DMS79 treated with DMSO at 0.1 percent for 48 hours (cell line): ENCODE data around the gene CHAF1A.

Source experiments
- DNase-seq: peaks from one replicate; lab custom pipeline; 2025; lab: John Stamatoyannopoulos, UW

Gene CHAF1A, protein sequence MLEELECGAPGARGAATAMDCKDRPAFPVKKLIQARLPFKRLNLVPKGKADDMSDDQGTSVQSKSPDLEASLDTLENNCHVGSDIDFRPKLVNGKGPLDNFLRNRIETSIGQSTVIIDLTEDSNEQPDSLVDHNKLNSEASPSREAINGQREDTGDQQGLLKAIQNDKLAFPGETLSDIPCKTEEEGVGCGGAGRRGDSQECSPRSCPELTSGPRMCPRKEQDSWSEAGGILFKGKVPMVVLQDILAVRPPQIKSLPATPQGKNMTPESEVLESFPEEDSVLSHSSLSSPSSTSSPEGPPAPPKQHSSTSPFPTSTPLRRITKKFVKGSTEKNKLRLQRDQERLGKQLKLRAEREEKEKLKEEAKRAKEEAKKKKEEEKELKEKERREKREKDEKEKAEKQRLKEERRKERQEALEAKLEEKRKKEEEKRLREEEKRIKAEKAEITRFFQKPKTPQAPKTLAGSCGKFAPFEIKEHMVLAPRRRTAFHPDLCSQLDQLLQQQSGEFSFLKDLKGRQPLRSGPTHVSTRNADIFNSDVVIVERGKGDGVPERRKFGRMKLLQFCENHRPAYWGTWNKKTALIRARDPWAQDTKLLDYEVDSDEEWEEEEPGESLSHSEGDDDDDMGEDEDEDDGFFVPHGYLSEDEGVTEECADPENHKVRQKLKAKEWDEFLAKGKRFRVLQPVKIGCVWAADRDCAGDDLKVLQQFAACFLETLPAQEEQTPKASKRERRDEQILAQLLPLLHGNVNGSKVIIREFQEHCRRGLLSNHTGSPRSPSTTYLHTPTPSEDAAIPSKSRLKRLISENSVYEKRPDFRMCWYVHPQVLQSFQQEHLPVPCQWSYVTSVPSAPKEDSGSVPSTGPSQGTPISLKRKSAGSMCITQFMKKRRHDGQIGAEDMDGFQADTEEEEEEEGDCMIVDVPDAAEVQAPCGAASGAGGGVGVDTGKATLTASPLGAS

DNA sequence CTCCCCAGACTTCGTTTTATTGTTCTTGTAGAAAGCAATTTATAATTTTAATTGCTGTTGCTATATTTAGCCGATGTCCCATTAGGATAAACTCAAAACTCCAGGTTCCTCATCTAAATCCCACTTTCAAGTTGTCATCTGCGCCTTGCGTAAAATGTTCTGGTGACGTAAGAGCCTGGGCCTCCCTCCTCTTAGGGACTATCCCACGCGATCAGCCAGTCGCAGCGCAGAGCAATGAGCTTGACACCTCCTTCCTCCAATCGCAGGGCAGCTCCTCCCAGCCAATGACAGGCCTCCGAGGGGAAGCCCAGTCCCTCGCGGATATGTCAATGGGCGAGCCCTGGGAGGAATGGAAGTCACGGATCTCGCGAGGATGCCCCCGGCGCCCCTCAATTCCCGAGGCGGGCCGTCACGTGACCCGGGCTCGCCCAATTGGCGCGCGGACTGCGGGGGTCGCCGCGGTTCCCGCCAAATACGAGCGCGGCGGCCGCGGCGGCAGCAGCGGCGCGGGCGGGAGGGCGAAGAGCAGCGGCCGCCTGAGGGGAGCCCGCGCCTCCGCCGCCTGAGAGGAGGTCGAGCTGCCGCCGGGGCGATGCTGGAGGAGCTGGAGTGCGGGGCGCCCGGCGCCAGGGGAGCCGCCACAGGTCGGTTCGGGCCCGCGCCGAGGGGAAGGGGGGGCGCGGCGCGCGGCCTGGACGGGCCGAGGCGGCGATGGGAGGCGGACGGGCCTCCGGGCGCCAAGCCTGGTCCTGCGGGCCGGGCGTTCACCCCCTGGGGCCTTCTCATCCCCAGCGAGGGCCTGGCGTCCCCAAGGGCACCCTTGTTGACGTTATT lies at the start of gene CHAF1A:
TSS of gene CHAF1A (plus strand) at position 470 of the 834 bp plus-strand sequence. CDS start at position 593, 123 bp downstream.
- DNase-seq: peak; percentile 99

DNA sequence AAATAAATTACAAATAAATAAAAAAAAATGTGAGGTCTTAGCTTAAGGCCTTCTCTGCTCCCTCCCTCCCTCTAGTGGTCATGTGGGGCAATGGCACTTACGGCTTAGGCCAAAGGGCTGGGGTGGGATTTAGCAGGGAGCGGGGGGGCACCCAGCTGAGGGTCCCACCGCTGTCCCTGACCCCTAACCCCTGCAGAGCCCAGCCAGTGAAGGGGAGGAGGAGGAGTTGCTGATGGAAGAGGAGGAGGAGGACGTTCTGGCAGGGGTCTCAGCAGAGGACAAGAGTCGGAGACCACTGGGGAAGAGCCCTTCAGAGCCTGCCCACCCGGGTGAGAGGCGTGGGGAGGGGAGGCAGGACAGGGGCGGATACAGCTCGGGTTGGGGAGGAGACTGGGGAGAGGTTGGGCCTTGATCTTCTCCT lies 49.7 kb upstream of the CHAF1A start:
- DNase-seq: peak; percentile 22

DNA sequence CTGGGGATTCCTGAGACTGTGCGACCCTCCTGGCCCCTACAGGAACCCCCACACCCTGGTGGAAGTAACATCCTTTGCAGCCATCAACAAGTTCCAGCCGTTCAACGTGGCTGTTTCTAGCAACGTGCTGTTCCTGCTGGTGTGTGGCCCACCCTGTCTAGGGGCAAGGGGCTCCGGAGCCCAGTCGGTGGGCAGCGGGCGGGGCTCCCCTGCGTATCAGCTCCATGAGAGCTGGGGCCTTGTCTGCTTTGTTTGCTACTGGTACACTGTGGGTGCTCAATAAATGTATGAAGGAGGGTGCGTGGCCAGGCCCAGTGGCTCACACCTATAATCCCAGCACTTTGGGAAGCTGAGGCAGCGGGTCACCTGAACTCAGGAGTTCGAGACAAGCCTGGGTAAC lies 48.2 kb upstream of the CHAF1A start:
- no peak for DNase-seq

DNA sequence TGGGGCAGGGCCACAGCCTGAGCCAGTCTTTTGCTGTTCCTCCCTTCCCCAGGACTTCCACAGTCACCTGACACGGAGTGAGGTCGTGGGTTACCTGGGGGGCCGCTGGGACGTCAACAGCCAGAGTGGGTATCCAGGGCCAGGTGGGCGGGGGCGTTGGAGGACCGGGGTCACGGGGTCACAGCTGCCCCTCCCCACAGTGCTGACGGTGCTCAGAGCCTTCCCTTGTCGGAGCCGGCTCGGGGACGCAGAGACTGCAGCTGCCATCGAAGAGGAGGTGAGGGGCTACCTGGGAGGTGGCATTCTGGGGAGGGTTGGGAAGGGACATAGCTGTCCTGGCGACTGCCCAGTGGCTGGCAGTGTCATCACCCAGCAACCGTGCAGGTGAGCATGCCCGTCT lies 47.5 kb upstream of the CHAF1A start:
- DNase-seq: no peak

DNA sequence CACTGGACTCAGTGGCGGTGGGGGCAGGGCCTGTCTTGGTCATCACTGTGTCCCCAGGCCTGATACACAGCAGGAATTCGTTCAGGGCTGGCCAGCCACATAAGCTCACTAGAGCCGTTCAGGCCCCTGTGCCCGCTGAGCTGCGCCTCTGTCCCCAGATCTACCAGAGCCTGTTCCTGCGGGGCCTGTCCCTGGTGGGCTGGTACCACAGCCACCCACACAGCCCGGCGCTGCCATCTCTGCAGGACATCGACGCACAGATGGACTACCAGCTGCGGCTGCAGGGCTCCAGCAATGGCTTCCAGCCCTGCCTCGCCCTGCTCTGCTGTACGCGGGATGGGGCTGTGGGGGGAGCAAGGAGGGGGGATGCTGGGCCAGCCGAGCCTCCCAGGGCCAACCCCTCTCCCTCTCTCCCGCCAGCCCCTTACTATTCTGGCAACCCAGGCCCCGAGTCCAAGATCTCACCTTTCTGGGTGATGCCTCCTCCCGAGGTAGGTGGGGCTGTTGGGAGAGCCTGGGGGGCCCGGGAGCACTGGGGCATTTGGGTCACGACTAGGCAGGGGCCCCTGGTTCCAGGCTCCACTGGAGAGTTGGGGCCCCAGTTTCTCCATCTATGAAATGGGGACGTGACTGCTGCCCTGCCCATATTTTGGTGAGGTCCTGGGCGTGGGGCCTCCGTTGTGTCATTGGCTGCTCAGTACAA lies 45.2 kb upstream of the CHAF1A start:
- DNase-seq: no peak

DNA sequence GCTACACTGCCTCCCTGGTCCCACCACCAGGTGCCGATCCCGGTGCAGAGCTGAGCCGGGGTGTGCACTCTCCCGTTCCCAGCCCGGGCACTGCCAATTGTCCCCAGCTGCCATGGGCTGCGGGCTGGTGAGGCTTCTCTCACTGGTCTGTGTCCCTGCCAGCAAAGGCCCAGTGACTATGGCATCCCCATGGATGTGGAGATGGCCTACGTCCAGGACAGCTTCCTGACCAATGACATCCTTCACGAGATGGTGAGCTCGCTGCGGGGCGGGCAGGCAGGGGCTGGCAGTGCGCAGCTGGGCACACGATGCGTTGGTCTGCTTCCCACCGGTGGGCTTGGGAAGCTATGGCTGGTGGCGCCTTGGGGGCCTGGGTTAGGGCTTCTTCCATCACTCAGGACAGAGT lies 44.5 kb upstream of the CHAF1A start:
- no peak for DNase-seq

DNA sequence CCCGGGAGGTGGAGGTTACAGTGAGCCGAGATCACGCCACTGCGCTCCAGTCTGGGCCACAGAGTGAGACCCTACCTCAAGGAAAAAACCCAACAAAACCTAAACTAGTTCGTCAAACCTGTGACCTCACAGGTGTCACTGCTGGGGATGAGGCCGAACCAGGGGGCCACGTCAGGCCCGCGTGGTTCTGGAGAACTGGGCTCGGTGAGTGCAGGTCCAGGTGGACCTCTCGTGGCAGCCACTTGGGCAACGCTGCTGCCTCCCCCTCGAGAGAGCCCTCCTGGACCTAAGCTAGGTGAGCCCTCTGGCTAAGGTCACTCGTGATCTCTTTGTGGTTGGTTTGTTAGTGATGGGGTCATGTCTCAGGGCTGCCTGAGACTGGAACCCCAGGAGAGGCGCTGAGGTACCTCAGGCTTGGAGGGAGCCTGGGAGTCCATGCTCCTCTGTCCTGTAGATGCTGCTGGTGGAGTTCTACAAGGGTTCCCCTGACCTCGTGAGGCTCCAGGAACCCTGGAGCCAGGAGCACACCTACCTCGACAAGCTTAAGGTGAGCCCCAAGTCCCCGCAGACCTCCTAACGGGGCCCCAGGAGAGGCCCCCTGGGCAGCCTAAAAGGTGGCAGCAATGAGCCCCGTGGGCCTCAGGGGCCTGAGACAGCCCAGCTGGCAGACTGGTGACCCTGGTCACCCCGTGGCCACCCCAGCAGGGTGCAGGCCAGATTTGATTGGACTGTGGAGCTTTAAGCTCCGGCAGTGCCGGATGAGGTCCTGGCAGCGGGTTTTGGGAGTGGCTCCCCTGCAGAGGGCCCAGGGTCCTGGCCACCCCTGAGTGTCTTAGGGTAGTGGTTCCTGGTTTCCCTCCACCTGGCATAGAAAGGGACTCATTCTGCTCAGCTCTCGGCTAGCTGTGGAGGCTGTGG lies 43.5 kb upstream of the CHAF1A start:
- no peak for DNase-seq

DNA sequence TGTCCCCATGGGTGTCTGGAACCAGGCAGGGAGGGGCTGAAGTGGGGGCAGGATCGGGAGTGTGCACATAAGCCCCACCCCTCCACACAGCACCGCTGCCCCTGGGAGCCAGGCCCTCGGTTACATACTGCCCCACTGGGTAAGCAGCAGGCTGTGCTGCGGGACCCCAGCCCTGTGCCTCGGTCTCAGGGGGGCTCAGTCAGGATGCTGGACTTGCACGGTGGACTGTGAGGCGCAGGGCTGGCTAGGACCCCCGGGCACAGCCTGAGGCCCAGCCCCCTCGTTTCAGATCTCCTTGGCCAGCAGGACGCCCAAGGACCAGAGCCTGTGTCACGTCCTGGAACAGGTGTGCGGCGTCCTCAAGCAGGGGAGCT lies 42.8 kb upstream of the CHAF1A start:
- DNase-seq: no peak

DNA sequence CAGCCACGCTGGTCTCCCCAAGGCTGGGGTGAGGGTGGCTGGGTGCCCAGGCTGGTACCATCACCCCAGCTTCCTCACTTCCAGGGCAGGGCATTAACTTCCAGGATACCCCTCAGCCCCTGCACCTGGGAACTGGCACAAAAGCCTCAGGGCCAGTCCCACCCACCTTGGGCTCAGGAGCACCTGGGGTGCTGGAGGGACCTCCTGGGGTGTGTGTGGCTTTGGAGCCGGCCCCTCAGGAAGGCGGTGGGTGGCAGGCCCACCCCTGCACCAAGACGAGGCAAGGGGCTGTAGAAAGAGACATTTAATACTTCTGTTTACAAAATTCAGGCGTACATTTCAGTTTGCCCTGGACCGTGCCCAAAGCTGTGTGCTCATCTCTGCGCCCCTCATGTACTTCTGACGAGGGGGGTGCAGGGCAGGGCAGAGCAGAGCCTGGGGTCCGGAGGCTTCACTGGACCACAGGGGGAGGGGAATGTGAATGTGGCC lies 42.3 kb upstream of the CHAF1A start:
- DNase-seq: no peak

DNA sequence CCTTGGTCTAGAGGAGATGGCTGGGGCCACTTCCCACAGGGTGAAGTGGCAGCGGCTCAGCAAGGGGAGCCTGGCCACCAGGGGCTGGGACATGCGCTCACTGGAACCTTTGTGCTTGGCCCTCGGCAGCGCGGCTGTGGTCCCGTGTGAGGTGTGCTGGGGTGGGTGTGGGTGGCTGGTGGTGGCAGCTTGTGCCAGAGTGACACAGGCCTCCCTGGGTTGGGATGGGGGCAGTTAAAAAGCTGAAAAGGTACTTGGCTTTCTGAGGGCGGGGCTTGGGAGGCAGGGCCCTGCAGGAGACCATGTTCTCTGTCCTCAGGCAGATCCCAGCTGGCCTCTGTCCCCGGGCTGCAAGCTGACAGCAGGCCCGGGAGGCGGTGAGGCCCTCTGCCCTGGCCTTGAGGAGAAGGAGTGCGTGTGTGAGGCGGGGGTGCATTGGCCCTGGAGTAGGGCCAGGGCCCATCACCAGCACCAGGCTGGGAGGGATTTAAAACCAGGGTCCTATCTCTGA lies 41.7 kb upstream of the CHAF1A start:
- no peak for DNase-seq

DNA sequence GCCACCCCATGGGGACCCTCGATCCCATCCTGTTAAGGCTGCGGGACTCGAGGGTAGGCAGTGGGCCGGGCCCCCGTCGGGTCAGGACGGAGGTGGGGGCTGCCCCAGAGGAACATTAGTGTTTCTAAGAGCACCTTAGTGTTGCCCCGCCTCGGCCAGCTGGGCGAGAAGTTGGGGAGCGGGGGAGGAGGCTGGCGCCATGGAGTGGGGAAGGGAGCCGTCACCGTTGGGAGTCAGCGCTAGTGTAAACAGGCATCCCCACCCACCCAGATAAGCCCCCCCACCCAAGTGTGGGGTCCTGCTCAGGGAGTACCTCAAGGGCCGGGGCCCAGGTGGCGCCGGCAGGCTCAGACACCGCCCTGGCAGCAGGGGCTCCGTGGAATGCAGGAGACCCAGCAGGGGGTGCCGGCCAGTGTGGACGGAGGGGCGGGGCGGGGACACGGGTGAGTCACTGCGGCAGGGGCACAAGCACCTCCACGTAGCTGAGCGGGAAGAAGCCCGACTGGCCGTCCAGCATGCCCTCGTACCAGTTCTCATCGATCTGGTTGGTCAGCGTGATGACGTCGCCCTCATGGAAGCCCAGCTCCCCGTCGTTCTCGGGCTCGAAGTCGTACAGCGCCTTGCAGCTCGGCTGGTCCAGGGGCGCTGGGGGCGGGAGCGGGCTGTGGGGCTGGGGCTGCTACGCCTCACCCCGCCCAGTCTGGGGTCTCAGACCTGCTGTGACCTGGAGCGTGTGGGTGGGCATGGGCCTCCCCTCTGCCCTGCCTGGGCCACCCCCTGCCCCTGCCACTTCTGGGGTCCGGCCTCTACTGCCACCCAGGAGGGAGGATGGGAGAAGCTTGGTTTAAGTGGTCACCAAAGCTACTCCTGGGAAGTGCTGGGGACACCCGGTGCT lies 41.0 kb upstream of the CHAF1A start:
- DNase-seq: no peak

DNA sequence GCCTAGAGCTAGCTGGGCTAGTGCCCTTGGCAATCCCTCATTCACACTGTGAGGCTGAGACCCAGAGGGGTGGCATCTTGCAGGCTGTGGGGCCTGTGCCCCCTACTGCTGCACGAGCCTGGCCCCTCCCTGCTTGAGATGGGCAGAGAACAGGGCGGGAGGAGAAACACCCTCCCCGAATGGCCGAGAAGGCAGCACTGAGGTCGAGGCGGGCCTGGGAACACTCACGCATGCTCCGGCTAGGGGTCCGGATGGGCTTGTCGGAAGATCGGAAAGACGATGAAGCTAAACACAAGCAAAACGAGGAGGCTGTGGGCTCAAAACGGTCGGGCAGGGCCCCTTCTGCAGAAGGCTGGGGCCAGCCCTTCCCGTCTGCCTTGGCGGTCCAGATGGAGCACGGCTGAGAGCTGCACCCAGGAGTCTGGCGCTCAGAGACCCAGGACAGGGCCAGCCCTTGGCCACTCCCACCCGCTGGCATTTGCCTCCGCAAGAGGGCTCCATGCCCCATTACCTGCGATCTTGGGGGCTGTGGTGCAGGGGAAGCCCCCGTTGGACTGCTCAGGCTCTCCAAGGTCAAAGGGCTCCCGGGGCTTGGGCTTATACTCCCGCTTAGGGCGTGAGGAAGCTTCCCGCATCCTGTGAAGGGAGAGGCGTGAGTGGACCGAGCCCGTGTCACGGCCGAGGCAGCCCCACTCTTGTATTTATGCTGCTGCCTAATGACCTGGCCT lies 40.2 kb upstream of the CHAF1A start:
- no peak for DNase-seq

DNA sequence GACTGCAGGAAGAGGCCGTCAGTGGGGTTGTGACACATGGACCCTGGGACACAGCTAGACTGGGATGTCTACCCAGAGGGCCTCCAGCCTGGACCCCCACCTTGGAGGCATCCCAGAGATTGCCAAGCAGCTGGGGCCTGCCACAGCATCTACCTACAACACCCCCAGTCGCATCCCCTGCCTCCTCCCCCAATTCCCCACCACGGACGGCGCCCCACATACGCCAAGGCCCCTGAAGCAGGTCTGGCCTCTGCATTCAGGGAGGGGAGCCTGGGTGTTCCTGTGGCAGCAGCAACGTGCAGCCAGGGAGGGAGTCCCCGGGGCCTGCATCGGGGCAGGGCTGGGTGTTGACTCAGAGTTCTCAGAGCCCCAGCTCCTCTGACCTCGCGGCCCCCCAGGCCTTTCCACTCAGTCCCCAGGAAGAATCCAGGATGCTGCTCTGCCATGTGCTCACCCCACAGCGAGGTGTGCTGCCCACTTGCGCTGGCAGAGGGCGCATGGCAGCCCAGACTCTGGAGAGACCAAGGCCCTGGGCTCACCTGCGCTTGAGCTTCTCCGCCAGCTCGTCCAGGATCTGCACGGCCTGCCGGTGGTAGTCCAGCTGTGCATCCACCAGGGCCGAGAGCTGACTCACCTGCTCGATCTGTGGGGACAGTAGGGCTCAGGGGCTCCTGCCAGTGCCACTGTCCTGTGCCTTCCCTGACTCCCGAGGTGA lies 39.5 kb upstream of the CHAF1A start:
- no peak for DNase-seq

DNA sequence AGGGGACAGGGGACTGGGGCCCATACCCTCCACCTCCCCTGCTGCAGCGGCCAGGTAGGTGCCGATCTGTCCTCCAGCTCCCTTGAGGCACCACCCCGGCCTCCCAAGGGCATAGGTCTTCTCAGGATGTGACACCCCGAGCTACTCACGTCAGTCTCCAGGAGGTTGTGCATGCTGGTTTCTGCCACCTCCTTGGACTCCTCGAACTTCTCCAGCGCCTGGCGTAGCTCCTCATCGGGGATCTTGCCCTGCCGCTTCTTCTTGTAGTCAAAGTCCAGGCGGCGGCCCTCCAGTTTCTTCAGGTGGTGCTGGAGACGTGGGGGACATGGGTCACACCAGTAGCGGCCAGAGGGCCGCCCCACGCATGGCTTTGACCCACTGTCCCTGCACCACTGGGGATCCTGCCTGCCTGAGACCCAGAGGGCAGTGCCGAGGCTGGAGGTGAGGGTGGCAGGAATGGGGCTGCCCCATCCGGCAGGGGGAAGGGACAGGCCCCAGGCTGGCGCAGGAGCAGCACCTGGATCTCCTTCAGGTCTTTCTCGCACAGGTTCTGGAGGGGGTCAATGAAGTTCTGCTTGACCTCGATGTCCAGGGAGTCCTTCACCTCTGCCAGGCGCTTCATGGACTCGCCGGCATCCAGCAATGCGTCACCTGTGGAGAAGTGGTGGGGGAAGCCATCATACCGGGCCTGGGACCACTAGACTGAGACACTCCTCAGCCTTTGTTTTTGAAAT lies 38.7 kb upstream of the CHAF1A start:
- no peak for DNase-seq

DNA sequence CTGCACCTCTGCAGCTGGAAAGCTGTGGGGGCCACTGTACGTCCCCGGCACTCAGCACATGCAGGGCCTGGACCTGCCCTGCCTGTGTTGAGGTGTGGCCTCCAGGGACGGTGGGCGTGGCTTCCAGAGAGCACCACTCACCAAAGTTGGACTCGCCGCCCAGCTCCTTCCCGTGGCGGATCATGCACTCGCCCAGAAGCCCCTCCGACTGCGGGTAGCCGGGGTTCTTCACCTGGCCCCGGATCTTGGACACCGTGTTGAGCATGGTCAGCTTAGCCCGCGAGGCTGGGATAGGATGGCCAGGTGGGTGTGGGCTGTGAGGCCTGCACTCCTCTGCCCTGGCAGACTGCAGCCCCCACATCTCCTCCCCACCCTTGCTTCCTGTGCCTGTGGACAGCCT lies 37.1 kb upstream of the CHAF1A start:
- DNase-seq: no peak

DNA sequence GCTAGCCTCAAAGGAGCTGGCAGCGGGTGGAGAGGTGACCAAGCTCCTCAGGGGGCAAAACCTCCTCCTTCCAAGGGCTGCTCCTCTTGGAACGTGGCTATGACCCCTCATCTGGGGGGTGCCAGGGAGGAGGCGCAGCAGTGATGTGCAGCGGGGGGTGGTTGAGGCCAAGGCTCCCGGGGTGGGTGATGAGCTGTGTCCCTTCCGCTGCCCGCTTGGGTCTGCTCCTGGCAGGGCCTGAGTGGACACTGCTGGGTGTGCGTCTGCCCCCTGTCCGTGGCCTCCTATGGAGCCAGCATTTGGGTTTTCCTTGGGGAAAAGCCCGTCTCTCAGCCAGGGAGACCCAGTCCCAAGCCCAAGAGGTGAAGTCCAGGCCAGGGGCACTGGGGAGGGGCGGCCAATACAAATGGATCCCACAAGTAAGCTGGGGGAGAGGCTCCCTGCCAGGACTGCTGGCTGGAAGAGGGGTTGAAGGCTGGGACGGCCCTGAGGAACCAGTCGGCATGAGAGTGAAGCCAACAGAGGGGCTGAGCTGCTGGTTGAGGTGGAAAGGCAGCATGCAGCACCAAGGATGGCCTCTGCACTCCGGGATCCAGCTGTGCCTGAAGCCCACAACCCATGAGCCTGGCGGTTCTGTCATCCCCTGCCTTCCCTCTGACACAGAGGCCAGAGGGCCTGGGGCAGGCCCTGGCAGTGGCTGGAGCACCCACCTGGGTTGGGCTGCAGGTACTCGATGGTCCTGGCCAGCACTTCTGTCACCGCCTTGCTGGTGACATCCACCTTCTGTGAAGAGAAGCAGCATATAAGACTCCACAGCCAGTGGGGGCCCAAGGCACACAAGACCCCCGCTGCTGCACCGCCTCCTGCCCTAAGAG lies 36.4 kb upstream of the CHAF1A start:
- DNase-seq: no peak
